Measurements from ENCODE around the gene FARP2.

DNA sequence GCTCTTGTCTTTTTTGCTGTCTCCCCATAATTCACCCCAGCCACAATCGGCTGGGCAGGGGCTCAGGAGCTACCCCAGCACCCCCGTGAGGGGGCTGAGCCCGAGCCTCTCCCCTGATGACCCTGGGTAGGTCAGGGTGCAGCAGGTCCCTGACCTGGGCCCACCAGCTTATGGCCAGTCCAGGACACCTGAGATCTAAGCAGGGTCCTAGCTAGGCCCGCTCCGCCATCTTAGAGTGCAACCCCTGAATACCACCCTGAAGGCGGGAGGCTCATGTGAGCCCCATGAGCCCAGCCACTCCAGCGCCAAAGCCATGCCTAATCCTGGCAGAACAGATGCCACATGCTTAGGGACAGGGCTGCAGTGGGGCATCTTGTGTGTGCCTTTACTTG is 136.1 kb downstream of the FARP2 start:
- TF ChIP-seq, protein P1, sequence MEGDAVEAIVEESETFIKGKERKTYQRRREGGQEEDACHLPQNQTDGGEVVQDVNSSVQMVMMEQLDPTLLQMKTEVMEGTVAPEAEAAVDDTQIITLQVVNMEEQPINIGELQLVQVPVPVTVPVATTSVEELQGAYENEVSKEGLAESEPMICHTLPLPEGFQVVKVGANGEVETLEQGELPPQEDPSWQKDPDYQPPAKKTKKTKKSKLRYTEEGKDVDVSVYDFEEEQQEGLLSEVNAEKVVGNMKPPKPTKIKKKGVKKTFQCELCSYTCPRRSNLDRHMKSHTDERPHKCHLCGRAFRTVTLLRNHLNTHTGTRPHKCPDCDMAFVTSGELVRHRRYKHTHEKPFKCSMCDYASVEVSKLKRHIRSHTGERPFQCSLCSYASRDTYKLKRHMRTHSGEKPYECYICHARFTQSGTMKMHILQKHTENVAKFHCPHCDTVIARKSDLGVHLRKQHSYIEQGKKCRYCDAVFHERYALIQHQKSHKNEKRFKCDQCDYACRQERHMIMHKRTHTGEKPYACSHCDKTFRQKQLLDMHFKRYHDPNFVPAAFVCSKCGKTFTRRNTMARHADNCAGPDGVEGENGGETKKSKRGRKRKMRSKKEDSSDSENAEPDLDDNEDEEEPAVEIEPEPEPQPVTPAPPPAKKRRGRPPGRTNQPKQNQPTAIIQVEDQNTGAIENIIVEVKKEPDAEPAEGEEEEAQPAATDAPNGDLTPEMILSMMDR (tag by site-specific recombination; IDR thresholded peaks at IDR 0.05) = no peak
- TF ChIP-seq ZNF239 (tag by site-specific recombination; IDR thresholded peaks at IDR 0.05) (no peak), KLF16 (tag by site-specific recombination; IDR thresholded peaks at IDR 0.05) (no peak), ZNF747 (tag by site-specific recombination; IDR thresholded peaks at IDR 0.05) (no peak)
- TF ChIP-seq, protein P2, sequence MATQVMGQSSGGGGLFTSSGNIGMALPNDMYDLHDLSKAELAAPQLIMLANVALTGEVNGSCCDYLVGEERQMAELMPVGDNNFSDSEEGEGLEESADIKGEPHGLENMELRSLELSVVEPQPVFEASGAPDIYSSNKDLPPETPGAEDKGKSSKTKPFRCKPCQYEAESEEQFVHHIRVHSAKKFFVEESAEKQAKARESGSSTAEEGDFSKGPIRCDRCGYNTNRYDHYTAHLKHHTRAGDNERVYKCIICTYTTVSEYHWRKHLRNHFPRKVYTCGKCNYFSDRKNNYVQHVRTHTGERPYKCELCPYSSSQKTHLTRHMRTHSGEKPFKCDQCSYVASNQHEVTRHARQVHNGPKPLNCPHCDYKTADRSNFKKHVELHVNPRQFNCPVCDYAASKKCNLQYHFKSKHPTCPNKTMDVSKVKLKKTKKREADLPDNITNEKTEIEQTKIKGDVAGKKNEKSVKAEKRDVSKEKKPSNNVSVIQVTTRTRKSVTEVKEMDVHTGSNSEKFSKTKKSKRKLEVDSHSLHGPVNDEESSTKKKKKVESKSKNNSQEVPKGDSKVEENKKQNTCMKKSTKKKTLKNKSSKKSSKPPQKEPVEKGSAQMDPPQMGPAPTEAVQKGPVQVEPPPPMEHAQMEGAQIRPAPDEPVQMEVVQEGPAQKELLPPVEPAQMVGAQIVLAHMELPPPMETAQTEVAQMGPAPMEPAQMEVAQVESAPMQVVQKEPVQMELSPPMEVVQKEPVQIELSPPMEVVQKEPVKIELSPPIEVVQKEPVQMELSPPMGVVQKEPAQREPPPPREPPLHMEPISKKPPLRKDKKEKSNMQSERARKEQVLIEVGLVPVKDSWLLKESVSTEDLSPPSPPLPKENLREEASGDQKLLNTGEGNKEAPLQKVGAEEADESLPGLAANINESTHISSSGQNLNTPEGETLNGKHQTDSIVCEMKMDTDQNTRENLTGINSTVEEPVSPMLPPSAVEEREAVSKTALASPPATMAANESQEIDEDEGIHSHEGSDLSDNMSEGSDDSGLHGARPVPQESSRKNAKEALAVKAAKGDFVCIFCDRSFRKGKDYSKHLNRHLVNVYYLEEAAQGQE (tag by site-specific recombination; IDR thresholded peaks at IDR 0.05) = no peak

Measured in HEK293 (cell line).